Mucosa of descending colon (tissue), 3 donors: ENCODE data around the gene TUBD1. TPM values are rescaled to one million over a fixed set of nuclear protein-coding genes. Genes with fewer than 3 reads are reported as not detected.
A peak's percentile ranks its signal among the peaks of the same experiment; 100 is the strongest.

Experiments
- ATAC-seq: fragments of 200-7000 bp; cut with Tn5 transposase; one replicate; pipeline ENCODE4 v1.9.1; 2020; ENCODE audit warnings: mild to moderate bottlenecking, moderate library complexity
- DNase-seq, 3 donors: peaks; one replicate each; pipeline ENCODE4 v3.0.0-alpha.2; 2020
- H3K36me3 ChIP-seq: fragments of 200-600 bp; one replicate; pipeline ENCODE4 v1.8.0; 2021; ENCODE audit warnings: low read depth, mild to moderate bottlenecking
- H3K4me1 ChIP-seq: fragments of 200-600 bp; one replicate; pipeline ENCODE4 v1.8.0; 2021; ENCODE audit warnings: low read depth, mild to moderate bottlenecking
- H3K4me3 ChIP-seq: fragments of 200-600 bp; one replicate; pipeline ENCODE4 v1.8.0; 2021; ENCODE audit warnings: mild to moderate bottlenecking
- H3K9me3 ChIP-seq: fragments of 200-600 bp; one replicate; pipeline ENCODE4 v1.8.0; 2021; ENCODE audit warnings: mild to moderate bottlenecking
- CTCF ChIP-seq: fragments of 200-600 bp; IDR thresholded peaks from one replicate; pipeline ENCODE4 v1.8.0; 2022; ENCODE audit warnings: antibody characterized with exemption, mild to moderate bottlenecking
- intact Hi-C, 2 donors: fragments of 100-400 bp; cut with DNase I in 1 of 2; cut with micrococcal nuclease in 1 of 2; formaldehyde crosslinking; loops; one replicate each; pipeline versions ENCODE4 v1.11.0 to v1.11.1; 2022; cut with DNase I, micrococcal nuclease
- total RNA-seq, 3 donors: library from RNA; stranded (reverse); fragmentation: NEBNext Ultra II Directional in 2 of 3; extraction: Animal tissue kit (Norgen Biotek cat#: 25700) in 2 of 3; gene quantifications; one replicate each; pipeline versions ENCODE4 v1.2.1 to v1.2.4, GENCODE V29; 2021 to 2023
- donor health status: DM: no; HTN: no; CAD: no; lungs with moderate emphysema.
- donor health status: DM: no; HTN: no; CAD: no.
- donor health status: DM: no; HTN: yes; CAD: no.

The TUBD1 gene
- total RNA-seq, 3 donors from 2014 or later = 6.1 to 11.4 (median 6.2) TPM

GRCh38 chr17:59828478-59828760 is 64.3 kb downstream of the TUBD1 start:
- DNase-seq (no peak), ATAC-seq (no peak)
- no peak for TF ChIP-seq CTCF
- Histone ChIP-seq H3K9me3 (no peaks in the 10 kb centered on the region), H3K4me3 (no peak overlapping the region), H3K4me1 (peaks cover 49% of the 10 kb centered on the region), H3K36me3 (peaks cover 4% of the 10 kb centered on the region)
- intact Hi-C loops = no loop called here

- peaks cover 49% of the 10 kb centered on the region for H3K4me1 ChIP-seq
- no peak for TF ChIP-seq CTCF
- no peak for DNase-seq
- H3K9me3 ChIP-seq = no peaks in the 10 kb centered on the region
- intact Hi-C loops = no loop called here
- no peak overlapping the region for H3K4me3 ChIP-seq
- ATAC-seq = peak; percentile 42
- peaks cover 4% of the 10 kb centered on the region for H3K36me3 ChIP-seq
These were observed 64.8 kb downstream of the TUBD1 start for GRCh38 chr17:59827721-59828477.

GRCh38 chr17:59826706-59827453 is 65.9 kb downstream of the TUBD1 start:
- H3K4me3 ChIP-seq = no peak overlapping the region
- H3K4me1 ChIP-seq = peaks cover 49% of the 10 kb centered on the region
- ATAC-seq (no peak), DNase-seq (no peak)
- intact Hi-C loops = no loop called here
- TF ChIP-seq CTCF = no peak
- H3K36me3 ChIP-seq = peaks cover 4% of the 10 kb centered on the region
- no peaks in the 10 kb centered on the region for H3K9me3 ChIP-seq

GRCh38 chr17:59825533-59826322 is 67.0 kb downstream of the TUBD1 start:
- DNase-seq (no peak), ATAC-seq (no peak)
- Histone ChIP-seq H3K4me1 (peaks cover 43% of the 10 kb centered on the region), H3K4me3 (no peak overlapping the region), H3K36me3 (peaks cover 4% of the 10 kb centered on the region), H3K9me3 (no peaks in the 10 kb centered on the region)
- intact Hi-C loops = no loop called here
- TF ChIP-seq CTCF = no peak

GRCh38 chr17:59815965-59816364 is 76.8 kb downstream of the TUBD1 start:
- ATAC-seq (no peak), DNase-seq (no peak)
- no peaks in the 10 kb centered on the region for H3K36me3 ChIP-seq
- no peak for TF ChIP-seq CTCF
- intact Hi-C loops = no loop called here
- H3K4me3 ChIP-seq = no peak overlapping the region
- H3K9me3 ChIP-seq = no peaks in the 10 kb centered on the region
- H3K4me1 ChIP-seq = no peaks in the 10 kb centered on the region
